Activated CD4-positive, alpha-beta T cell treated with anti-CD3 and anti-CD28 coated beads for 24 hours (primary cell): ENCODE data around the gene FKRP.
"Not testable (repeated sequence)": the region's sequence is repeated elsewhere in the genome, so short reads cannot be mapped to it uniquely, and the experiment has no call there.

Experiments used
- DNase-seq, 2 donors: peaks; one replicate each; pipeline ENCODE4 v3.0.0-alpha.2; 2020; ENCODE audit warnings: low read depth in 2 of 2

Gene FKRP, protein sequence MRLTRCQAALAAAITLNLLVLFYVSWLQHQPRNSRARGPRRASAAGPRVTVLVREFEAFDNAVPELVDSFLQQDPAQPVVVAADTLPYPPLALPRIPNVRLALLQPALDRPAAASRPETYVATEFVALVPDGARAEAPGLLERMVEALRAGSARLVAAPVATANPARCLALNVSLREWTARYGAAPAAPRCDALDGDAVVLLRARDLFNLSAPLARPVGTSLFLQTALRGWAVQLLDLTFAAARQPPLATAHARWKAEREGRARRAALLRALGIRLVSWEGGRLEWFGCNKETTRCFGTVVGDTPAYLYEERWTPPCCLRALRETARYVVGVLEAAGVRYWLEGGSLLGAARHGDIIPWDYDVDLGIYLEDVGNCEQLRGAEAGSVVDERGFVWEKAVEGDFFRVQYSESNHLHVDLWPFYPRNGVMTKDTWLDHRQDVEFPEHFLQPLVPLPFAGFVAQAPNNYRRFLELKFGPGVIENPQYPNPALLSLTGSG

DNA sequence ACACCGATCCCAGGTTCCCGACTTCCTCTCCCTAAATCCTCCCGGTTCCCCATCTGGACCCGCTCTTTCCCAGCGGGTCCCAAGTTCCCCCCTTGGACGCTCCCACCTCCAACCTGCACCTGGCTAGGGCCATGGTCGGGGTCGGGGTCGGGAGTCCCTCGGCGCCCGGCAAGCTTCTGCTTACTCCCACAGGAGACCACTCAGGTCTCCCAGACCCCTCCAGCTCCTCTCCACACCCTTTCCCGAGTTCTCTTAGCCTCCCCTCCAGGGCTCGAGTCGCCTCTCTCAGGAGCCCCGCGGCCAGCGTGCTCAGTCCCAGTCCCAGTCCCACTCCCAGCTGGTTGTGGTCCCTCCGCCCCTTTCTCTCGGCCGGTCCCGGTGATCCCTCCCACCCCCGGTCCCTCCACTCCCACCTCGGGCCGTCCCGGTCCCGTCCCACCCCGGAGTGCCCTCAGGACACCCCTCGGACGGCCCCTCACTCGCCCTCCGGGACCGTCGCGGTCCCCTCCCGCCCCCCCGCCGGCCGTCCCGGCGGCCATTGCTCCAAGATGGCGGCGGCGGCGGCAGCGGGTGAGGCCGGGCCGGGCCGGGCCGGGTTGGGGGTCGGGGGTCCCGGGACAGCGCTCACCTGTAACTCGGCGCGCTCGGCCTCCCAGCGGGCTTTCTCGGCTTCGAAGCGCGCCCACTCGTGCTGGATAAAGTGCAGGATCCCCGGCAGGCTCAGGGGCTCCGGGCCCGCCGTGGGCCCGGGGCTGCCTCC, at the start of gene FKRP:
TSS of gene FKRP (plus strand) at position 537 of the 760 bp plus-strand sequence. CDS start 9,394 bp downstream, outside the sequence.
- DNase-seq = no peak

DNA sequence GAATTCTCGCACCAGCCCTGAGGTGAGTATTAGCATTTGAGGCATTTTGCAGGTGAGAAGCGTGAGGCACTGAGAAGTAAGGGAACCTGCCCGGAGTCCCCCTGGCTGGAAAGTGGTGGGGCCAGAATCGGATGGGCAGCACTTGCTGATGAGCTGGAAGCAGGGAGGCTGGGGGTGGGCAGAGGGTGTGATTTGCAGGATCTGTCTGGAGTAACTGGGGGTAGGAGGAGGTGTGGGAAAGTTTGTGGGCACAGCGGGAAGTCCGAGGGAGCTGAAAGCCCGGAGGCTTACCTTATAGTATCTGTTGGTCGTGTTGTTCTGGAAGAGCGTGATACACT, 49.0 kb upstream of the FKRP start:
- DNase-seq = no peak

- DNase-seq = no peak
Observed at GRCh38 chr19:46697204-46697960, 48.5 kb upstream of the FKRP start.

DNA sequence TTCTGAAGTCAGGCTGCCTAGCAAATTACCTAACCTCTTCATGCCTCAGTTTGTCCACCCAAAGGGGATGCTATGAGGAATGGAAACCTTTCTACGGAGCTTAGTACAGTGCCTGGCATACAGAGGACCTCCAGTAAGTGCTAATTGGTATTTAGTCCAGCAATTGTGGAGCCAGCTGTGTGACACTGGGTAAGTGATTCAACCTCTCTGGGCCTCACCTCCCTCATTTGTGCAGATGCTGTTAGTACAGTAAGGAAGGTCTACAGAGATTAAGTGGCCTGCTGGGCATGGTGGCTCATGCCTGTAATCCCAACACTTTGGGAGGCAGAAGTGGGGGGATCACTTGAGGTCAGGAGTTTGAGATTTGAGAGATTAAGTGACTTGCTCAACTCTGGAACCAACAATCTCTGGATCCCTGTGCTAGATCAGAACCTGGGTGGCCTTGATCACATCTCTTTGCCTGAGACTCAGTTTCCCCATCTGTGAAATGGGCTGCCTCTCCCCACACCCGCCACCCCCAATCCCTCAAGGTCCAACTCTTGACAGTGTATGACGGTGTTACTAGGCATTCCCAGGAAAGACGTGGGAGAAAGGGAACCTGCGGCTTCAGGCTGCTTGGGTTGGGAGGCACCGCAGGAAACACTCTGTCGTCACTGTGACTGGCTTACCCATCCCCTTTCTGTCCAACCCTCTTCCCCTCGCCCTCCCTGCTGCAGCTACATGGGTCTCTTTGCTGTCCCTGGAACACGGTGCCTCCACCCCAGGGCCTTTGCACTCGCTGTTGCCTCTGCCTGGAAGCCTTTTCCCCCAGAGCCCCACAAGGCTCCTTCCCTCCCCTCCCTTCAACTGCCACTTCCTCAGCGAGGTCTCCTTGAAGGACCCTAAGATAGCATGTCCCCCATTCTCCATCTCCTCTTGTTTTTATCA, 47.2 kb upstream of the FKRP start:
- DNase-seq = no peak

- DNase-seq = no peak
Observed at GRCh38 chr19:46700704-46701103, 45.2 kb upstream of the FKRP start.

- DNase-seq = peak; percentile 89 to 91
Observed at GRCh38 chr19:46704379-46705076, 41.3 kb upstream of the FKRP start.

DNA sequence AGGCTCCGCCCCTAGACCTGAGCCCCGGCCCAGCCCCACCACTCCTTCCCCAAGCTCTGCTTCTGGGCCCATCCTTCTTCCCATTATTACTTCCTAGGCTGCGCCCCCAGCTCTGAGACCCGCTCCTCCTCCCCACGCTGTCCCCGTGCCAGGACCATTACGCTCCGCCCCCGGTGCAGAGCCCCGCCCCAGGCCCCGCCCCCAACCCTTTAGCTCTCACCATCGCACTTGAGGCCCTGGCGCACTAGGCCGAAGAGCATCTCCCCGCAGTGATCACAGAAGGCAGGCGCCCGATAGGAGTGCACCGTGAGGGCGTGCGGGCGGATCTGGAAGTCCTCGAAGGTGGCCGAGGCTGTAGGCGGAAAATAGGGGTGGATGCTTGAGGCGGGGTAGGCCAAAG, 35.2 kb upstream of the FKRP start:
- DNase-seq = no peak

DNA sequence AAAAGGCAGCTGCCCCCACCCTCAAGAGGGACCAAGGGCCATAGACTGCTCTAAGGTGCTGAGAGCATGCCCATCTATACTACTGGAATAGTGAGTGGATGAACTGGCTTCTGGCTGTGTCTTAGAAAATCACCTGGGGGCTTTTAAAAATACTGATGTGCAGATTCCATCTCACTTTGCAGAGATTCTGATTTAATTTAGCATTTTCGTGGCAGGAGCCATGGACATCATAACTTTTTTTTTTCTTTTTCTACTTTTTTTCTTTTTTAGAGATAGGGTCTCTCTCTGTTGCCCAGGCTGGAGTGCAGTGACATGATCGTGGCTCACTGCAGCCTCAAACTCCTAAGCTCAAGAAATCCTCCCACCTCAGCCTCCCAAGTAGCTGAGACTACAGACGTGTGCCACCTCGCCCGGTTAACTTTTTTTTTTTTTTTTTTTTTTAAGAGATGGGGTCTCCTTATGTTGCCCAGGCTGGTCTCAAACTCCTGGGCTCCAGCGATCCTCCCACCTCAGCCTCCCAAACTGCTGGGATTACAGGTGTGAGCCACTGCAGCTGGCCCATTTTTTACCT, 33.0 kb upstream of the FKRP start:
- not testable (repeated sequence) for DNase-seq

DNA sequence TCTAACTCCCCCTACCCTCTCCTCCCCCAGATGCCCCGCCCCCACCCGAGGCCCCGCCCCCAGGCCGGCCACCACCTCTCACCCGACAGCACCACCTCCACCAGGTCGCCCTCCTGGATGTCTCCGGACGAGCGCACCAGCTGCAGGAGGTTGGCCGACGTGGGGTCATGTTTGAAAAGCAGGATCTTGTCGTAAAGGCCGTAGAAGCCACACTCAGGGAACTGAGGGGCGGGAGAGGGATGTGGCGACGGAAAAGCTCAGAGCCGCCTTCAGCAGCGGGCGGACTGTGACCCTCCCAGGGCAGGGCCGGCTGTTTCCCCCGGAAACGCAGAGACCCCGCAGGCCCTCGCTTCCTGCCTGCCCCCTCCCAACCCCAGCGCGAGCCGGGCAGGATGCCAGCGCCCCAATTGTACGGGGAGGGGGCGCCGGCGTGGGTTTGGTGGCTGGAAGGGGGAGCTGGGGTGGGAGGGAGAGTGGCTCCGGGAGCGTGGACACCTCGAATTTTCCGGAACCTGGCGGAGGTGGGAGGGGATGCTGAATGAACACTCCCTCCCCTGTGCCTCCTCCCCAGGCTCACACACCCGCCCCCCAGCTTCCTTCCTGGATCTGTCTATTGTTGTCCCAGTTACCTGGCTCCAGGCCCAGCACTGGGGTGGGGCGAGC, 31.9 kb upstream of the FKRP start:
- peak; percentile 35 to 56 for DNase-seq

GRCh38 chr19:46714444-46715106, 31.3 kb upstream of the FKRP start:
- DNase-seq = peak in 1 of 2 donors; percentile 31

DNA sequence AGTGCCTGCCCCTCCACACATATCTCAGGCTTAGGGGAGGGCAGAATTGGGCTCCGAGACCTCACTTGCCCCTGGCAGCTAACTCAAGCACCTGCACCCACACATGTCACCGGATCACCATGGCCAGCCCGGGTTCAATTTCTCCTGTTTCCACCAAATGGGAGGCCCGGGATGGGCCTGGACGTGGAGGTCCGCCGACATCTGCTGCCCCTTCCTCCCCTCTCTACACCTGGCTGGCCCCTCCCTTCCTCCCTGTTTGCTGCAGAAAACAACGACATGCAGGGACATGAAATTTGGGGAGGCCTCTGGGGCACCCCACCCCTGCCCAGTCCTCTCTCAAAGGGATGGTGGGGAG, 30.3 kb upstream of the FKRP start:
- no peak for DNase-seq

DNA sequence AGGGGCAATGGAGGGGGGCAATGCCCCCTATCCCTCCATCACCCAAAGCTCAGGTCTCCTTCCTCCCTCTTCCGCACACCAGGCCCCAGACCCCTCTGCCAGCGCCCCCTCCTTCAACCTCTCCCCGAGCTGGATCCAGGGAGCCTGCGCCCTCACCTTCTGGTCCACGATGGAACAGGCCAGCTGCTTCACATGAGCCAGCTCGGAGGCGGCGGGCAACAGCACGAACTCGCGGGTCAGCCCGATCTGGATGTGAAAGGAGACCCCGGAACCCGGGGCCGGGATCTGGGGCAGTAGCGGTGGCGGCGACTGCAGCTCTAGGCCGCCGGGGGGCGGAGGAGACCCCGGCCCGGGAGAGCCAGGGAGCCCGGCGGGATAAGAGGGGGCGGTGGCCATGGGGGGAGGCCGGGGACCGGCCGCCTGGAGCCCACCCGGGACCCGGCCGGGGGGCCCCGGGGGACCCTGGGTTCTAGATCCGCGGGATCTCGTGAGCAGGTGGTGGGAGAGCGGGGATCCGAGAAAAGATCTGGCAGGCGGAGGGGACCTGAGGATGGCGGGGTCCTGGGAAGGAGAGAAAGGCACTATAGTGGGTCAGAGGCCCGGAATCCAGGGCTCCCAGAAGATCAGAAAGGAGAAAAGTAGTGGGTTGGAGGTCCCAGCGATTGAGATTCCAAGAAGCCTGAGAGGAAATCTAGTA, 29.7 kb upstream of the FKRP start:
- DNase-seq = no peak

- no peak for DNase-seq
Observed at GRCh38 chr19:46716672-46717033, 29.2 kb upstream of the FKRP start.

GRCh38 chr19:46717034-46717715, 28.7 kb upstream of the FKRP start, which contains the start of gene PRKD2:
TSS of gene PRKD2 (minus strand) at chr19:46717114. CDS start at chr19:46716370, 744 bp downstream.
- DNase-seq = peak; percentile 82 to 87

DNA sequence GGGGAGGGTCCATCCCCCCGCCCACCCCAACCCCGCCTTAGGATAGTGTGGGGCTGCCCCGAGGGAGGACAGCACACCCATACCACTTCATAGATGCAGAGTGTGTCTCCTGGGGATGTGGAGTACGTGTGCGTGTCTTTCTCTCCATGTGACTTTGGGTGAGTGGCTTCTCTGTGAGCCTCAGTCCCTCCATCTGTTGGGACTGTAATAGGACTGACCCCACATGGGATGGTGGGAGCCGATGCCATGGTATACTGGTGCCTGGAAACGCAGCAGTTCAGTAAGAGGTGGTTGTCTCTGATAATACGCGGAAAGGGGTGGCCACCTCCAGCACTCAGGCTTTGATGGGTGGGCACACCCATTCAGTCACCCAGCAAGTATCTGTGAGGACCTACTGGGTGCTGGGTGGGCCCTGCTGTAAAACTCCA, 28.1 kb upstream of the FKRP start:
- DNase-seq = no peak

DNA sequence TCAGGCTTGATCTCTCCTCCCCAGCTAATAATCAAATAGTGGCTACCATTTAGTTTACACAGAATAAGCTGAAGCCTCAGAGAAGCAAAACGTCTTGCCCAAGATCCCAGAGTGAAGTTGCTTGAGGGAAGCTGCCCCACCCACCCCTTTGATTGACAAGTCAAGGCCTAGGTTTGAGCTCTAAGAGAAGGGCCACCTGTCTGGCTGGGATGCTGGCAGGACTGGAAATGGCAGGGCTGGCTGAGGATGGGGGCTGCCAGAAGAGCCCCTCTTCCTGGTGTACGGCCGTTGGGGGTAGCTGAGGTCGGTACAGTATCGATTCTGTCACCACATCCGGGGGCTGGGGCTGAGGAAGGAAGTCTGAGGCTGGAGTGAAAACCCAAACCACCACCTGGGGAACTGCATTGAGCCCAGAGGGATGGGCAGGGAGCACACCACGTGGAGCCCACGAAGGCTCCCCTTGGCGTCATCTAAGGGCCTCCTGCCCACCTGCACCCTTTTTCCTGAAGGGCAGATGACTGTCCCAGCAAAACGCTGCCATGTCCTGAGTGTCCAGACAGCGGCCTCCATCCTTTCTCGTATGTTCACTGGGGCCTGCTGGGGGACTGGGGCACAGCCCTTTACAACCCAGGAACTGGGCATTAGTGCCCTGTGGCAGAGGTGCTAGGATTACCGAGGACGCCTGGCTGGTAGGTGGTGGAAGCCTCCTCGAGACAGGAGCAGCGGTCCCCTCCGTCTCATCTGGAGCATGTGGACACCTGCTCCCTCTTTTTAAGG, 27.5 kb upstream of the FKRP start:
- no peak for DNase-seq
